Measurements from ENCODE around the gene UBE2B. TPM values are rescaled to one million over a fixed set of nuclear protein-coding genes. Genes with fewer than 3 reads are reported as not detected.

Gene UBE2B
- total RNA-seq, 1 experiment from 2014 or later: 97.8 TPM

GRCh38 chr5:134435560-134435959, 64.2 kb downstream of the UBE2B start:
- Histone ChIP-seq H3K9me3 (ENCODE audit: control insufficient read depth, insufficient read depth, low read depth, low read length) (no peaks in the 10 kb centered on the region), H3K4me3 (ENCODE audit: low read depth in 2 of 2, low read length in 2 of 2) (no peak overlapping the region), H3K4me1 (ENCODE audit: control insufficient read depth, insufficient read depth, low read length) (peaks cover 29% of the 10 kb centered on the region), H3K27ac (ENCODE audit: low read length) (no peak overlapping the region; the same call in 1 of the 2 replicates), H3K27me3 (ENCODE audit: control insufficient read depth, insufficient read depth, low read length) (no peaks in the 10 kb centered on the region), H3K36me3 (ENCODE audit: control insufficient read depth, insufficient read depth, low read length) (no peaks in the 10 kb centered on the region)
- in situ Hi-C loops (cut with HindIII; ENCODE audit: low pct_unique_long_range_greater_than_20kb, low sequenced_read_pairs): no loop called here
- BruUV-seq (replicated peaks): no TSS peak
- intact Hi-C loops (cut with micrococcal nuclease; ENCODE audit: unreplicated experiment): no loop called here
- ChIA-PET POLR2A (interaction anchor here (0.7 kb wide), 1 partner anchor 155 kb away, joined by 7 read pairs; no protein-coding TSS in a partner anchor), CTCF (interaction anchor here (0.7 kb wide), 1 partner anchor 63 kb away, joined by 3 read pairs; no protein-coding TSS in a partner anchor)
- TF ChIP-seq REST (IDR thresholded peaks at IDR 0.05; ENCODE audit: insufficient read depth in 1 of 2, low read depth in 2 of 2, low read length in 1 of 2) (no peak), POLR2AphosphoS5 (IDR thresholded peaks at IDR 0.05; ENCODE audit: low read depth, low read length) (no peak), SIN3A (IDR thresholded peaks at IDR 0.05; ENCODE audit: borderline replicate concordance, insufficient read depth, low read depth, low read length) (no peak), CTCF (IDR thresholded peaks at IDR 0.05) (no peak), TCF7L2 (IDR thresholded peaks at IDR 0.05; ENCODE audit: low read depth, low read length) (no peak)
- DNase-seq (ENCODE audit: low read depth, low spot score) (no peak), ATAC-seq (peak; percentile 42; the same call in 1 of the 2 replicates)

GRCh38 chr5:134436523-134437339, 65.4 kb downstream of the UBE2B start:
- Histone ChIP-seq H3K27ac (ENCODE audit: low read length) (peak overlapping the region; percentile 48), H3K27me3 (ENCODE audit: control insufficient read depth, insufficient read depth, low read length) (no peaks in the 10 kb centered on the region), H3K4me1 (ENCODE audit: control insufficient read depth, insufficient read depth, low read length) (peaks cover 29% of the 10 kb centered on the region), H3K9me3 (ENCODE audit: control insufficient read depth, insufficient read depth, low read depth, low read length) (no peaks in the 10 kb centered on the region), H3K36me3 (ENCODE audit: control insufficient read depth, insufficient read depth, low read length) (no peaks in the 10 kb centered on the region), H3K4me3 (ENCODE audit: low read depth in 2 of 2, low read length in 2 of 2) (peak overlapping the region in 1 of 2 experiments; percentile 32; a peak in 1 of 4 replicates)
- ATAC-seq: peak; percentile 78
- no peak for TF ChIP-seq POLR2AphosphoS5 (IDR thresholded peaks at IDR 0.05; ENCODE audit: low read depth, low read length)
- TF ChIP-seq CTCF (IDR thresholded peaks at IDR 0.05): no peak
- no peak for TF ChIP-seq TCF7L2 (IDR thresholded peaks at IDR 0.05; ENCODE audit: low read depth, low read length)
- TF ChIP-seq SIN3A (IDR thresholded peaks at IDR 0.05; ENCODE audit: borderline replicate concordance, insufficient read depth, low read depth, low read length): no peak
- no peak for TF ChIP-seq REST (IDR thresholded peaks at IDR 0.05; ENCODE audit: insufficient read depth in 1 of 2, low read depth in 2 of 2, low read length in 1 of 2)
- CTCF ChIA-PET: interaction anchor here (1.0 kb wide), 1 partner anchor 11 kb away, joined by 3 read pairs; no protein-coding TSS in a partner anchor
- POLR2A ChIA-PET: interaction anchor here (0.6 kb wide), 1 partner anchor 12 kb away, joined by 4 read pairs; no protein-coding TSS in a partner anchor
- intact Hi-C loops (cut with micrococcal nuclease; ENCODE audit: unreplicated experiment): no loop called here
- DNase-seq (ENCODE audit: low read depth, low spot score): no peak
- no TSS peak for BruUV-seq (replicated peaks)
- in situ Hi-C loops (cut with HindIII; ENCODE audit: low pct_unique_long_range_greater_than_20kb, low sequenced_read_pairs): no loop called here
